ENCODE data around the gene ADAMTSL1. TPM values are rescaled to one million over a fixed set of nuclear protein-coding genes. Genes with fewer than 3 reads are reported as not detected.
A peak's percentile ranks its signal among the peaks of the same experiment; 100 is the strongest.

Gene ADAMTSL1
- polyA plus RNA-seq, 4 donors, result 10.2 to 93.0 (median 19.4) TPM

DNA sequence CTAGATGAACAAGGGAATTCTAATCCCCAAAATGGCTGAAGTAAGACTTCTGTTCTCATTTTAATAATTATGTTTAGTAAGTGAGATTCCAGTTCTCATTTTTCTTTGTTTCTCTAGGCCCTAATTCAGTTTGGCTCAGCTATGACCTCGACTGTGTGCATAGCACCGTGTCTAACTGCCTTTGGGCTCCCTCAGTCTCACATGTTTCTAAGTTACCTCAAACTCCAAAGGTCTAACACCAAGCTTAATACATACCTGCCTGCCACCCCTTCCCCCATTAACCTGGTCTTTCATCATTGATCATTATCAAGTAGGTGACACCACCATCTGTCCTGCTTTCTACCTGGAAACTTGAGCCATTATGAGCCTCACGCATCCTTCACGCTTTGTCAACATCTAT is 285.9 kb downstream of the ADAMTSL1 start:
- DNase-seq (ENCODE audit: low read depth in 4 of 4, low spot score in 3 of 4), result peak in 1 of 4 donors; percentile 24

DNA sequence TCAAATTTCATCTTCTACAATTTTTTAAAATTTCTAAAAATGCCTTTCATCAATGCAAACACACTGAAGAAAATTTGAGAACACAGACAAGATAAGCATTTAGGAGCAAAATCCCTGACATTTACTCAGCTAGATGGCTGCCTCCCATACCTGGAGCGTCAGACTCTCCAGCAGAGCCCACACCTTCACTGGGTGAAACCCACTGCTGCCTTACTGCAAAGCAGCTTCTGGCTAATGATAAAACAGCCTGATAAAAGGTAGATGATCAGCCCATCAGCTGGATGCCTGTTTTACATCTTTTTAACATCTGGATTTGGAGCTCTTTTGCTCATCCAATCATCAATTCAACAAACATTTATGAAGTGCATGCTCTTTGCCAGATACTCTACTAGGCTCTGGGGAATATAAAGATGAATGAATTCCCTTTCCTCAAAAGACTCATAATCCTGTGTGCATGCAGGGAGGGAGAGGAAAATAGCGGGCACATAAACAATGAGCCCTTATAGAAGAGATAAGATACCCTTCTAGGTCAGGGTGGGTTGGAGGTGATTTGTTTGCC is 287.9 kb downstream of the ADAMTSL1 start:
- no peak for DNase-seq (ENCODE audit: low read depth in 4 of 4, low spot score in 3 of 4)

DNA sequence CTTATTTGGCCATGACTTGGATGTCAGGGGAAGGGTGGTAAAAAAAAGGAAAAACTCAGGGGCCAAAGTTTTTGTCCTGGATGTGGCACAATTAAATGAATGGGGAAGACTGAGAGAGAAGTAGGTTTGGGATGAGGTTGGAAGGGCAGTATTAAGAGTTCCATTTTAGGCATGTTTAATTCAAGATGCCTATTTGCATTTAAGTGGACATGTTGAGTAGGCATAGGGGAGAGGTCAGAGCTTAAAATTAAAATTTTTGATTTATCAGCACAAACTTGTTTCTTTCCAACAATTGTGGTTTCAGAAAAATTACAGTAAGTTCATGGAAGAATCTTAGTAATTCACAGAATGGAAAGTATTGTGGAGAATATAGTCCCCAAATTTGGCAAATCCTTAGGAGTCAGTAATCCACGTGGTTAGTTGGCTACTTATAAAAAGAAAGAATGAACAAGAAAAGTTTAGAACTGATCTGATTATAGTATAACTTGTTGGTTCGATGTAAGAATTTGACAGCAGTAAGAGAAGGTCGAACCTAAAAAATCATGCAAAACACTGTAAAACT is 293.1 kb downstream of the ADAMTSL1 start:
- no peak for DNase-seq (ENCODE audit: low read depth in 4 of 4, low spot score in 3 of 4)

DNA sequence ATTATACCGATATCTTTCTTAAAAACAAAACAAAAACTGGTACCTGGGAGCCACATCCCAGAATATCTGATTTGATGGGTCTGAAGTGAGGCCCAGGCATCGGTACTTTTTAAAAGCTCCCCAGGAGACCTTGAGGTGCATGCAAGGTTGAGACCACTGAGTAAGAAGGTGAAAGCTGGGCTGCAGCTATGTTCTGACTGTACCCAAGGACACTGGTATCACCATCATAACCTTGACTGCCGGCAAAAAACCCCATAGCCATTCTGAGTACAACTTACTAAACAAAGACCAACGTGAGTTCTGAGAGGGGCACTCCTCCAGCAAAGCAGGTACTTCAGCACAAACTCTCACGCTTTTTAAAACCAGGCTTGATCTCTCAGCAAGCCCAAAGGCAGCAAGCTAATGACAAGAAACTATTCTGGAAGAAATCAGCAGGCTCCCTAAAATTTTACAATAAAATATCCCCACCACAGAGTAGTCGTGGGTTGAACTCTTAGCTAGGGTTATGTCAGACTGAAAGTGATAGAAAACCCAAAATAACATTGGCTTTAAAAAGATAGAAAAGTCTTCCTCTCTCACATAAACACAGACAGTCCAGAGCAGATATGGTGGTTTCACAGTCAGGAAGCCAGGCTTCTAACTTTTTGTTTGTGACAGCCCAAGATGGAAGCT is 295.1 kb downstream of the ADAMTSL1 start:
- no peak for DNase-seq (ENCODE audit: low read depth in 4 of 4, low spot score in 3 of 4)

DNA sequence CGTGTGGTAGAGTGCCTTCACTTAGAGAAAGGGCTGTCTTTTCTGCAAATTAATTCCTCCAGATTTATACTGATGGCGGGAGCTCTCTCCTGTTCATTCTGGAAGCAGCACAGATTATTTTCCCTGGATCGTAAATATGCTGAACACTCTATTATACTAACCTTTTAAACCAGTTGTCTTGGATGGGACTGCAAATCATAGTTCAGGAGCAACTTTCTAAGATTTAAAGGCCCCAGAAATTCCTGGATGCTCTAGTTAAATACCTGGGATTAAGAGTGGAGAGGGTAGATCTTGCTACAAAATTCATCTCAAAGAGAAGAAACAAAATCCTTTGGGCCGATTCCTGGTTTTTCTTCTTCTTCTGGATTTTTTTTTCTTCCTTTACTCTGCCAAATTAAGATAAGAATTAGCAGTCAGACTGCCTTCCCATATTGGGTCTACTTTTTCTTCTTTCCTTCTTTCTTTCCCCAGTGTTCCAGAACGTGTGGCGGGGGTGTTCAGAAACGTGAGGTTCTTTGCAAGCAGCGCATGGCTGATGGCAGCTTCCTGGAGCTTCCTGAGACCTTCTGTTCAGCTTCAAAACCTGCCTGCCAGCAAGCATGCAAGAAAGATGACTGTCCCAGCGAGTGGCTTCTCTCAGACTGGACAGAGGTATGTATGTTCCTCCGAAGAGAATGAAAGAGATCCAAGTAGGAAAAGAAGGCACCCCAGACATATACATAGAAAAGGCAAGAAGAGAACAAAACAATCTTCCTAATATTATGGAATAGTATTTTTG is 296.4 kb downstream of the ADAMTSL1 start:
- no peak for DNase-seq (ENCODE audit: low read depth in 4 of 4, low spot score in 3 of 4)

DNA sequence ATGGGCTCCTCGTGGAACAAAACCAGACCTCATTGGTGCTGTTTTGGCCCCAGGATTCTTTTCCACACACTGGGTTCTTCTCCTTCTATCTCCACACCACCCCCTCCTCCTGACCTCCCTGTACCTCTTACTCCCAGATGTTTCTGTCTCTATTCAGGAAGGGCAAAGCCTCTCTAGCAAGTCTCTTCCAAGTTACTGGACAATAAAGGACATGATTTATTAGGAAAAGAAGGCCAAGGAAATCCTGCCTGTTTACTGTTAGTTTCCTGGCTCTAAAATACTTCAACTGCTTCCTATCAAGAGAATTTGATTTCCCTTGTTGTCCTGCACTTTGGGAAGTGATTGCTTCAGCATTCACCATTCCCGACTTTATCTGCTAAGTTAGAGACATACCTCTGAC is 297.1 kb downstream of the ADAMTSL1 start:
- DNase-seq (ENCODE audit: low read depth in 4 of 4, low spot score in 3 of 4), result no peak

DNA sequence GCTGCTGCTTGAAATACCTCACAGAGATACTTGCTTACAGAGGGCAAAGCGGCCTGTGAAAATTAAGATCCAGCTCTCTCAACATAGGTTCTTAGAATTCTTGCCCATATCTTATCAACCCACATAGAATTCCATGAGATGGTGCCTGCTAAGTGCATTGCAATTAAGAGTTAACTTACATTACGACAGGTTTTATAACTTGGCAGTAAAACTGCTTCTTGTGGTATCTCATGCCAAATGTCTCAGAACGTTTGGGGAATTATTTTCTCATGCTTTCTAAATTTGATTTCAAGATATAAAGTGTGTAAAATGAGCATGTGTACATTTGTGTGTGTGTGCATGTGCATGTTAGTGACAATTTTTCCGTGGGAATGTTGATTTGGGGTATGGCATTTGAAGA is 297.8 kb downstream of the ADAMTSL1 start:
- no peak for DNase-seq (ENCODE audit: low read depth in 4 of 4, low spot score in 3 of 4)

DNA sequence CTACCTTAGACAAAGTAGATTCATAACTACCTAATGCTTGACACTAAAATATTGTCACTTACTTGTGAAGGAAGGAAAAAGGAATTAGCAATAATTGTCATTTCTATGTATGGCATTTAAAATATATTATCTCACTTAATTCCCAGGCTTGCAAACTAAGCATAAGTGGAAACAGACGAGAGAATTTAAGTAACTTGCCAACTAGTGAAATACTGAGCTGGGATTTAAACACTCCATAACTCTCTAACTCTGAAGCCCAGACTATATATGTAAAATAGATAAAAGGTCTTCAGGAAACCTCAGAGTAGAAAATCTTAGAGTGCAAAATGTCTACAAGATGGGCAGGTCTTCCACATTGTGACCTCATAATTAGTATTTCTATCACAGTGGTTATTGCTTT is 301.3 kb downstream of the ADAMTSL1 start:
- no peak for DNase-seq (ENCODE audit: low read depth in 4 of 4, low spot score in 3 of 4)

DNA sequence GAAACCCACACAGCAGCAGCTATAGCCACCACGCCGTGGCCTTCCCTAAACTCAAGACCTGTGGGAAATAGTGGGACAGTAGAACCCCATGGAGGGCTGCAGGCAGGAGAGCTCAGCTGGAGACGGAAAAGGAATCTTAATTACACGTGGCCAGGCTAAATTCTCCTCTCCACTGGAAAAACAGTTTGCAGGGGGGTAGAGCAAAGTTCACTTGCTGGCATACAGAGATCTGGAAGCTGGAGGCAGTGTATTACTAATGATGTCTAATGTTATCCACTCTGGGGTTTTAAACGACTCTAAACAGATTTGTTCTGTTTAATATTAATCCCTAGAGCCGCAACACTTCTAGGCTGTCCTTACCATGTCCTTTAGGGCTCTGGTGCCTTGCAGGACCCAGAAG is 302.0 kb downstream of the ADAMTSL1 start:
- peak in 1 of 4 donors; percentile 24 for DNase-seq (ENCODE audit: low read depth in 4 of 4, low spot score in 3 of 4)

DNA sequence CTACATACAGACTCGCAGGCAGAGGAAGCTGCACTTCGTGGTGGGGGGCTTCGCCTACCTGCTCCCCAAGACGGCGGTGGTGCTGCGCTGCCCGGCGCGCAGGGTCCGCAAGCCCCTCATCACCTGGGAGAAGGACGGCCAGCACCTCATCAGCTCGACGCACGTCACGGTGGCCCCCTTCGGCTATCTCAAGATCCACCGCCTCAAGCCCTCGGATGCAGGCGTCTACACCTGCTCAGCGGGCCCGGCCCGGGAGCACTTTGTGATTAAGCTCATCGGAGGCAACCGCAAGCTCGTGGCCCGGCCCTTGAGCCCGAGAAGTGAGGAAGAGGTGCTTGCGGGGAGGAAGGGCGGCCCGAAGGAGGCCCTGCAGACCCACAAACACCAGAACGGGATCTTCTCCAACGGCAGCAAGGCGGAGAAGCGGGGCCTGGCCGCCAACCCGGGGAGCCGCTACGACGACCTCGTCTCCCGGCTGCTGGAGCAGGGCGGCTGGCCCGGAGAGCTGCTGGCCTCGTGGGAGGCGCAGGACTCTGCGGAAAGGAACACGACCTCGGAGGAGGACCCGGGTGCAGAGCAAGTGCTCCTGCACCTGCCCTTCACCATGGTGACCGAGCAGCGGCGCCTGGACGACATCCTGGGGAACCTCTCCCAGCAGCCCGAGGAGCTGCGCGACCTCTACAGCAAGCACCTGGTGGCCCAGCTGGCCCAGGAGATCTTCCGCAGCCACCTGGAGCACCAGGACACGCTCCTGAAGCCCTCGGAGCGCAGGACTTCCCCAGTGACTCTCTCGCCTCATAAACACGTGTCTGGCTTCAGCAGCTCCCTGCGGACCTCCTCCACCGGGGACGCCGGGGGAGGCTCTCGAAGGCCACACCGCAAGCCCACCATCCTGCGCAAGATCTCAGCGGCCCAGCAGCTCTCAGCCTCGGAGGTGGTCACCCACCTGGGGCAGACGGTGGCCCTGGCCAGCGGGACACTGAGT is 303.2 kb downstream of the ADAMTSL1 start:
- no peak for DNase-seq (ENCODE audit: low read depth in 4 of 4, low spot score in 3 of 4)

DNA sequence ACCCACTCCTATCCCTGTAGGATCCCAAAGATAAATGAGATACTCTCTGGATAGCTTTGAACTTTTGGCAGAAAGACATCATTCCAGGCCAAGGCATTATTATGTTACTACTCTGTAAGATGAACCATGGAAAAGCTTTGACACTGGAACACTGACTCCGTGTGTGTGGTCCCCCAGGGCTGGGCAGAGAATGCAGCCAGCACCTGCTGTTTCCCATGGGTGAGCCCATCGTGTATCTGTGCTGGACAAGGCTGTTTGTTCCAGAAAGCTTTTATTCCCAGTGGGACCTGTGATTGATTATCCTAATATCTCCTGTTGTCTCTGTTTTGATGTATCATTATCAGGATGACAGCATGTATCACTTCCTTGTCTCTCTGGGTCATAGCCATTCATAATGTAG is 304.2 kb downstream of the ADAMTSL1 start:
- DNase-seq (ENCODE audit: low read depth in 4 of 4, low spot score in 3 of 4), result no peak

DNA sequence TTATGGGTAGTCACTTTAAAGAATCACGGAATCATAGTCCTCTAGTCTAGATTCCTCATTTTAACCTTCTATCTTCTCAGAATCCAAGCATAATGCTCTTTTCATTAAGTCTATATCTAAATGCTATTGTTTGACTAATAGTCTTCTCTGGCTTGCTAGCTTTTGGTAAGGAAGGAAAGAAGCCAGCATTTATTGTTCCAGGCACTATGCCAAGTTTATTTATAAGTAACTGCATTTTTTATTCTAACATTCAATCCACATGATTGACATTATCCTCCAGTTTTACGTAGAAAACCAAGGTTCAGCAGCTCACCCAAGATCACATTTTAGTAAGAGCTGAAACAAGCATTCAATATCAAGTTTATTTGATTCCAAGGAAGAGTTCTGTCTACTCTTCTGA is 304.9 kb downstream of the ADAMTSL1 start:
- DNase-seq (ENCODE audit: low read depth in 4 of 4, low spot score in 3 of 4), result no peak

DNA sequence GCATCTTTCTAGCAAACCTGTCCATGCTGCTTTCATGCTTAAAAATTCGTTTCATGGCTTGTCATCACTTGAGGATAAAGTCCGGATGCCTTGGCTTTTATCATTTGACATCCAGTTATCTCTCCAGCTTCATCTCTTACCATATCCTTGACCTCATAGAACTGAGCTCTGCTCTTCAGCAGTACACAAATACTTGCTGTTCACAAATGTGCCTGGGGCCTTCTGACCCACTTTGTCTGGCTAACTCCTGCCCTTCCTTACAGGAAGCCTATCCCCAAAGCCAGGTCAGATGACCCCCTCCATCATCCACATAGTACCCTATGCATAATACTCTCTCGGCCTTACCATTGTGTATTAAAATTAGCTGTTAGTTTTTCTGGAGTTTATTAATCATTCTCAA is 310.0 kb downstream of the ADAMTSL1 start:
- DNase-seq (ENCODE audit: low read depth in 4 of 4, low spot score in 3 of 4), result no peak

DNA sequence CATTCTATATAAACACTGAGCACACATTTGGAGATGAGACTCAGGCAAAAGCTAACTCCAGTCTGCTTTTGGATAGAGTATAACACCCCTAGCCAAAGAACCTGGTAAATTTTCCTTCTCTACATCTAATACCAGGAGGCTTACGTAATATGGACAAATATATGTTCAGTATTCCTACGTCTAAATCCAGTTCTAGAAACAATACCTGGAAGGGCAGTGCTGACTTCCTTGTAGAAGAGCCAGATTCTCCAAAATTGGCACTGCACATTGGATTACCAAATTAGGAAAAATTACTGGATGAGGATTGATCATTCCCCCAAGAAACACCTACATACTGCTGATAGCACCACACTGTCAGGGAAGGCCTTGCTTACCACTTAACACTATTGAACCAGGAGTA is 311.7 kb downstream of the ADAMTSL1 start:
- DNase-seq (ENCODE audit: low read depth in 4 of 4, low spot score in 3 of 4), result no peak

DNA sequence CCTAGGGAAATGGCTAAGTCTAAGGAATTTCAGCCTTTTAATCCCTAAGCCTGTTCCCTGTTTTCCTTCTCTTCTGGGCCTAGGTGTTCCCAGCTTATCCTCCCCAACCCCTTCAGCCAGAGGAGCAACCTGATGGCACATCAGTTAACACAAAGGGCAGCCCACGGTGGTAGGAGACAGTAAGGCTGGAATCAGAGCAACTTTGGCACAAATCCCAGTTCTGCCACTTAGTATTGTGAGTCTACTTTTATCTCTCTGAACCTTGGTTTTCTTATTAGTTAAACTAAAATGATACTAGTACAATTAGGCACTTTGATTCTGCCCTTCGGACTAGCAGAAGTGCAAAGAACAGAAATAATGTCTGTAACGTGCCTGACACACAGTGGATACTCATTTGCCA is 312.2 kb downstream of the ADAMTSL1 start:
- no peak for DNase-seq (ENCODE audit: low read depth in 4 of 4, low spot score in 3 of 4)

DNA sequence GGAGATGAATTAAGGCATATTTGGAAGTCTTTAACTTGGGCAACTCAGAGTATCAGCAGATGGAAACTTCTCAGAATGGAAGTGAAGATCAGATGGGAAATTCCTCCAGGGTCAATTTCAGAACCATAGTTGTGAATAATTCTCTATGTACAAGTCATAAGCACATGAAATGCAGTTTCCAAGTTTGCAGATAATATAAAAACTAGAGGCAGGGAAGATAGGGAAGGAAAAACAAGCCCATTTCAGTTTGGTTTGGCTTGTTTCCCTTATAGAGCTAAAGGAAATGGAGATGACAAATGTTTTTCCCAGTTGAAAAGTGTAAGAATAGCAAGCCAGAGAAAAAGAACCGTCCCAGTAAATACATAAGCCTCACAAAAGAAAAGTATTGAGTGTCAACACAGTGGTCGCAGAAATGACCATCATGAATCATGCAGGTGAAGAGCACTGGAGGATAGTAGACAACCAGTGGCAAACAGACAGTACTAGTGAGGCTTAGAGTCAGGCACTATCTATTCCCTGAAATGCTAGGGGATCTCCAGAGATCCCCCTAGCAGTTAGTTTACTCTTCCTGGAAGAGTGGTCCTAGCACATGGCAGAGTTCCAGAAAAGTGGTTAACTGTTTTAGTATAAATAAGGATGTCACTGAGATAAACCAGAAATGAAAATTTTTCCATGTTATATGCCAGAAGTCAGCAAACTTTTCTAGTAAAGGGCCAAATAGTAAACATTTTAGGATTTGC is 313.1 kb downstream of the ADAMTSL1 start:
- no peak for DNase-seq (ENCODE audit: low read depth in 4 of 4, low spot score in 3 of 4)

DNA sequence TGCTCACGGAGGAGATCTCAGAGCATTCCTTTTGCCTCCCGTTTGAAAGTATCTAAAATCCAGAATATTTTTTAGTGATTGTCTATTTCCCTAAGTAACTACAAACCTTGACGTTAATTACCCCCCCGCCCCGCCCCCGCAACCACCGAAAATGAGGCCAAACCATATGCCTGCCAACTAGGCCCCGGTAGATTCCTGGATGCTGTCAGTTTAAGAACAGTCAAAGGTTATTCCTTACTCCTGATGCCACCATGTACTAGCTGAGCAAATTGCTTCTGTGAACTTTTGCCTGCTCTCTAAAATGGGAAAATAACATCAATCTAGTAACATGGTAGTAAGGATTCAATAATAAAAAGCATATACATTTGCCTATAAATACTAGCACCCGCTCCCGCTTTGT is 314.3 kb downstream of the ADAMTSL1 start:
- DNase-seq (ENCODE audit: low read depth in 4 of 4, low spot score in 3 of 4), result no peak

DNA sequence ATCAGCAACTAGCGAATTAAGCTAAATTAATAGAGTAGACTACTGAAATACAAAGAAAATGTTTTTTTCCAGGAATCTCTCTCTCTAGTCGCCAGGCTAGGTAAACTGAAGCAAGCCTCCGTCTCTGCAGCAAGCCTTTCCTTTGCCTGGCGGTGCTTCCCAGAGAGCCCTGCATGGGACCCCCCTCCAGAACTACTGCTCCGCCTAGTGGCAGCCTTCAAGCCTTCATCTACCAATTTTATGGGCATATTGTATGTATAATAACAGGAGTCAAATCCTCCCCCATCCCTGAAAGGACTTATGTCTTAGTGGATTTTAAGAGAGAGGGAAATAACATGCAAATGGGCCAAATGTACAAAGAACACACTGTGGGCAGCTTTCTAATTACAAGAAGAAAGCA is 317.1 kb downstream of the ADAMTSL1 start:
- DNase-seq (ENCODE audit: low read depth in 4 of 4, low spot score in 3 of 4), result no peak

DNA sequence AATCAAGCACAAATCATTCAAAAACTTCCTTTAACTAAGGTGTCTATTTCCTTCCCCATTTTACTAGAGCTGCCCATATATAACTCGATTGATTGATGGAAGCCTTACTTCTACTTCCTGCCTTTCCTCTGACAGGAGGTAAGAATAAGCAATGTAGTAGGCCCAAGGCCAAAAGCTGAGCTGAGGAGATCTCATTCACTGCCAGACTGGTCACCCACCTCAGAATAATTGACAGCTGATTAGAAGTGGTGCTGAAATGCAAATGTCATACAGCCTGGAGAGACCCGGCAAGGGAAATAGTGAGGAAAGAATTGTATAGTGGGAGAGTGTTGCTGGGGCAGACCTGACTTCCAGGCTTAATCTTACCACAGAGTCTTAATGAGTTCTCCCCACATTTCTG is 319.2 kb downstream of the ADAMTSL1 start:
- DNase-seq (ENCODE audit: low read depth in 4 of 4, low spot score in 3 of 4), result no peak
